HUES6 (cell line): ENCODE results near the gene CDH19.

Experiments used
- H3K27ac ChIP-seq: 2 replicates; pipeline ENCODE4 v1.7.0; 2013; ENCODE audit warnings: low read depth, mild to moderate bottlenecking, low read length, inconsistent platforms
- H3K27me3 ChIP-seq: 2 replicates; pipeline ENCODE4 v1.6.1; 2013; ENCODE audit warnings: low read length; ENCODE audit not compliant: control insufficient read depth, insufficient read depth
- H3K36me3 ChIP-seq: 2 replicates; pipeline ENCODE4 v1.6.1; 2013; ENCODE audit warnings: low read length; ENCODE audit not compliant: control insufficient read depth, insufficient read depth
- H3K4me1 ChIP-seq: 2 replicates; pipeline ENCODE4 v1.6.1; 2013; ENCODE audit warnings: low read length; ENCODE audit not compliant: control insufficient read depth, insufficient read depth
- H3K4me3 ChIP-seq: 2 replicates; pipeline ENCODE4 v1.5.1; 2013; ENCODE audit warnings: low read depth, low read length
- H3K9ac ChIP-seq: one replicate; pipeline ENCODE4 v1.6.1; 2013; ENCODE audit warnings: mild to moderate bottlenecking, low read length
- H3K9me3 ChIP-seq: 2 replicates; pipeline ENCODE4 v1.6.1; 2013; ENCODE audit warnings: low read depth, low read length; ENCODE audit not compliant: control insufficient read depth, insufficient read depth

CDH19 gene

GRCh38 chr18:66461344-66461743, 142.5 kb downstream of the CDH19 start:
- no peak overlapping the region for H3K27ac ChIP-seq
- no peak overlapping the region for H3K9ac ChIP-seq
- H3K27me3 ChIP-seq: no peaks in the 10 kb centered on the region
- no peaks in the 10 kb centered on the region for H3K9me3 ChIP-seq
- H3K4me1 ChIP-seq: no peaks in the 10 kb centered on the region
- no peaks in the 10 kb centered on the region for H3K36me3 ChIP-seq
- no peak overlapping the region for H3K4me3 ChIP-seq

DNA sequence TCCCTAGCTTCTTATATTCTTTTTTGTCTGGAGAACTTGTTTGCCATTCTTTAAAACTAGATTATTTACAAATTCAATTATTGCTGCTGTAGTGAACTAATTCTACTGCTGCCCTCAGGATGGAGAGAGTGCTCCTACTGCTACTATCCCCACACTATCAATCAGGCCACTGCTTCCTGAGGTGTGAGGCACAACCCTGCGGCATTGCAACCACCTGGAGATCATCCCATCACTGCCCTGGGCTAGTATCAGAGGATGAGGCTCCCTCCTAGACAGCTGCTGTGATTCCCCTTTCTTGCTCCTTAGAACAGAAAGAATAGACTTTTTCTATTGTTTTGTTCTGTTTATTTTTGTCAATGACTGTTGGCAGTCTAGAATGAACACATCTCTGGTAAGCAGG, 146.6 kb downstream of the CDH19 start:
- Histone ChIP-seq H3K27me3 (no peaks in the 10 kb centered on the region), H3K27ac (no peak overlapping the region), H3K9me3 (no peaks in the 10 kb centered on the region), H3K4me3 (no peak overlapping the region), H3K4me1 (no peaks in the 10 kb centered on the region), H3K9ac (no peak overlapping the region), H3K36me3 (no peaks in the 10 kb centered on the region)
